Tibial nerve (tissue), 4 donors: ENCODE results near the gene PPM1L.

Experiments used
- EP300 ChIP-seq, 2 donors: sonication (generic); formaldehyde crosslinking; IDR thresholded peaks; one replicate each; pipeline ENCODE4 v1.6.1; 2017; ENCODE audit warnings: antibody characterized with exemption in 2 of 2, mild to moderate bottlenecking in 1 of 2
- POLR2A ChIP-seq, 2 donors: fragments of 450-650 bp; IDR thresholded peaks; one replicate each; pipeline ENCODE4 v1.6.1; 2017; ENCODE audit warnings: antibody characterized with exemption in 2 of 2, mild to moderate bottlenecking in 2 of 2, moderate library complexity in 2 of 2
- TF ChIP-seq, protein P1 (sequence below), 5 experiments: fragments of 200-600 bp in 3 of 5; fragments of 450-650 bp in 2 of 5; sonication (generic) in 3 of 5; IDR thresholded peaks; one replicate each; pipeline ENCODE4 v1.5.1; 2016 to 2019; ENCODE audit warnings: antibody characterized with exemption in 5 of 5, mild to moderate bottlenecking in 3 of 5, moderate library complexity in 2 of 5

- TF ChIP-seq, protein P1, sequence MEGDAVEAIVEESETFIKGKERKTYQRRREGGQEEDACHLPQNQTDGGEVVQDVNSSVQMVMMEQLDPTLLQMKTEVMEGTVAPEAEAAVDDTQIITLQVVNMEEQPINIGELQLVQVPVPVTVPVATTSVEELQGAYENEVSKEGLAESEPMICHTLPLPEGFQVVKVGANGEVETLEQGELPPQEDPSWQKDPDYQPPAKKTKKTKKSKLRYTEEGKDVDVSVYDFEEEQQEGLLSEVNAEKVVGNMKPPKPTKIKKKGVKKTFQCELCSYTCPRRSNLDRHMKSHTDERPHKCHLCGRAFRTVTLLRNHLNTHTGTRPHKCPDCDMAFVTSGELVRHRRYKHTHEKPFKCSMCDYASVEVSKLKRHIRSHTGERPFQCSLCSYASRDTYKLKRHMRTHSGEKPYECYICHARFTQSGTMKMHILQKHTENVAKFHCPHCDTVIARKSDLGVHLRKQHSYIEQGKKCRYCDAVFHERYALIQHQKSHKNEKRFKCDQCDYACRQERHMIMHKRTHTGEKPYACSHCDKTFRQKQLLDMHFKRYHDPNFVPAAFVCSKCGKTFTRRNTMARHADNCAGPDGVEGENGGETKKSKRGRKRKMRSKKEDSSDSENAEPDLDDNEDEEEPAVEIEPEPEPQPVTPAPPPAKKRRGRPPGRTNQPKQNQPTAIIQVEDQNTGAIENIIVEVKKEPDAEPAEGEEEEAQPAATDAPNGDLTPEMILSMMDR (IDR thresholded peaks at IDR 0.05) = no peak
- TF ChIP-seq POLR2A (IDR thresholded peaks at IDR 0.05) = no peak
- no peak for TF ChIP-seq EP300 (IDR thresholded peaks at IDR 0.05)
Observed at GRCh38 chr3:160840590-160840989, 84.6 kb downstream of the PPM1L start.
